ENCODE measurements around the gene MACROD2.

The MACROD2 gene

DNA sequence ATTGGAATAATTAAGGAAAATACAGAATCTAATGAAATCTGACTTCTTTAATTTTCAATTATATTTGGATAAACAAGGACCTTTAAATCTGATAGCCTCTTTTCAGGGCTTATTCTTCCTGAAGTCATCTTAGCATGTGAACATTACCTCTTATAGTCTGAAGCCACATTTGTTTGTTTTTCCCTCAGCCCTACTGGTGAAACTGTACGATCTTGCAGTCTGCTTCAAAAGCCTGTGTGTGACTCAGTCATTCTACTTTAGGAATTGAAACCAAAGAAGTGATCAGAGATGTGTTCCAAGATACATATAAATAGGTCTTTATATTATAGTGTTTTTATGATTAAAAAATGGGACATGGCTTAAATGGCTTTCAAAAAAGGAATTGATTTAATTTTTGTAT lies 67.5 kb downstream of the MACROD2 start:
- DNase-seq (ENCODE audit: low read depth) = no peak

- no peak for DNase-seq (ENCODE audit: low read depth)
Observed at GRCh38 chr20:14064333-14064732, 69.0 kb downstream of the MACROD2 start.

DNA sequence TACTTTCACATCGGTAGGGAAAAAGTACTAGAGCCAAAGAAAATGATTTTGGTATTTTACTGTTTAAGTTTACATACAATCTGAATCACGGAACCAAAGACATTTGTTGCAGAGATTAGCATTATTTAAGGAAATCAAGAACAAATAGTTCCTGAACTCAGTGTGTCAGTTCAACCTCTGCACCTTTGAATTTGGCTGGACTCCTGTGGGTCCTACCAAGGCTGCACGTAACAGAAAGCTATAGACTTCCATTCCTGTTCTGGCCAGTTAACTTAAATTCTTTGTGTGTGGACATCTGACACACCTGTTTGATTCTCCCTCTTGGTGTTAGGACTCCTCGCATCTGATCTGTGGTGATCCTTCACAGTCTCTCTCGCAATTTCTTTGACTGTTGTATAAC lies 69.6 kb downstream of the MACROD2 start:
- no peak for DNase-seq (ENCODE audit: low read depth)

DNA sequence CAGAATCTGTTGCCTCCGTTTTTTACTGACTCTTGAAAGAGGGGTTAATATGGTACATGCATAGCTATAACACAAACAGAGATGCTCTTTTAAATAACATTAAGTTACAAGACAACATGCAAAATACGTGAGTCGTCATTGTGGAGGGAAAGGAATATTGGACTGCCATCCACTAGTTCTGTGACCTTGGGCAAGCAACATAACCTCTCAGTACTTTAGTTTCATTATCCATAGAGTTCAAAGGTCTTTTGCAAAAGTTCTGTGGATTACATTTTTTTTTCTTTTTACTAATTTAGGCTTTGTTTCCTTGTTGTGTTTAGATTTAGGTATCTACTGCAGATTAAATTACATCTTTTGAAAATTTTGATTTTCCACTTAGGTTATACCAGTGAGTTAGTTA lies 70.5 kb downstream of the MACROD2 start:
- DNase-seq (ENCODE audit: low read depth) = no peak

DNA sequence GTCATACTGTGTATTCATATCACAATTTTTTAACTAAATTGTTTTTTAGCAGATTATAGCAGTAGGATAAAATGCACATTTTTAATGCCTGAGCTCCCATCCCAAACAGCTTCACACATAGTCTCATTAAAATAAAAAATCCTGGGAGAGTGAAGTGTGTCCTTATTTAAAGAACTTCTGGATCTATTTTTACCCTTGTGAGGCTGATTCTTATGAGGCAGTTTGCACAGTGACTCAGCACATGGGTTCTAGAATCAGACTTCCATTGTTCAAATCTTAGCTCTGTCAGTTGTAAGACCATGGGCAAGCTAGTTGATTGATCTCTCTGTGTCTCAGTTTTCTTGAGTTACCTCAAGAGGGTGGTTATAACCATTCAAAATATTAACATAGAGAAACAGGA lies 72.3 kb downstream of the MACROD2 start:
- DNase-seq (ENCODE audit: low read depth) = no peak

DNA sequence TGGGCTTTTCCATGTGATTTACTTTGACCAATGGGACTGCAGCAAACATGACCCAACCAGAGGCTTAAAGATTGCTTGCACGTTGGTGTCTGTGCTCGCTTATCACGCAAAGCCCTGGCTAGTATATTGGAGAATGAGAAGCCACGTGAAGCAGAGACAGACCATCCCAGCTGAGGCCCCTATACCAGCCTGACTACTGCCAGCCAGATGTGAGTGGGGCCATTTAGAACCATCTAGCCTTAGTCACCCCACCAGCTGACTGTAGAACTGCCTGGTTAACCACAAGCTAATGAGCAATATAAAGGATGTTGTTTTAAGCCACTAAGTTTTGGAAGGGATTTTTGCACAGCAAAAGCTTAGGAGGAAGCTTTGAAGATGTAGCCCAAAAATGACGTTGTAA lies 74.5 kb downstream of the MACROD2 start:
- peak; percentile 16 for DNase-seq (ENCODE audit: low read depth)

DNA sequence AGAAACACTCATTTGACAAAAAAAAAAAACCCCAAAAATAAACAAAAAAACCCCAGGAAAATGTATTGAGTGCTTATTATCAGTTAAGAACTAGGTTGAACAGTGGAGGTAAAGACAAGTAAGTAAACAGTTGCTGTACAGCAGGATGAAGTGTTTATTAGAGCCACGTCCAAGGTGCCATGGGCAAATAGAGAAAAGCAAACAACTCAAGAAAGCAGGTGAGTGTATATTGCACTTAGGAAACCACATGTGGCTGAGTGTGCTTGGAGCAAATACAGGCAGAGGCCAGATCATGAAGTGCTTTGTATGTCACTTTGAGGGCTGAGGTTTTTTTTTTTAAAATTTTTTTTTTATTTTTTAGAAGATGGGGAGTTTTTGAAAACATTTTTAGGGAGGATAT lies 98.3 kb downstream of the MACROD2 start:
- DNase-seq (ENCODE audit: low read depth) = no peak

- no peak for DNase-seq (ENCODE audit: low read depth)
Observed at GRCh38 chr20:14098261-14098660, 102.9 kb downstream of the MACROD2 start.

GRCh38 chr20:14113416-14113815 lies 118.1 kb downstream of the MACROD2 start:
- no peak for DNase-seq (ENCODE audit: low read depth)

DNA sequence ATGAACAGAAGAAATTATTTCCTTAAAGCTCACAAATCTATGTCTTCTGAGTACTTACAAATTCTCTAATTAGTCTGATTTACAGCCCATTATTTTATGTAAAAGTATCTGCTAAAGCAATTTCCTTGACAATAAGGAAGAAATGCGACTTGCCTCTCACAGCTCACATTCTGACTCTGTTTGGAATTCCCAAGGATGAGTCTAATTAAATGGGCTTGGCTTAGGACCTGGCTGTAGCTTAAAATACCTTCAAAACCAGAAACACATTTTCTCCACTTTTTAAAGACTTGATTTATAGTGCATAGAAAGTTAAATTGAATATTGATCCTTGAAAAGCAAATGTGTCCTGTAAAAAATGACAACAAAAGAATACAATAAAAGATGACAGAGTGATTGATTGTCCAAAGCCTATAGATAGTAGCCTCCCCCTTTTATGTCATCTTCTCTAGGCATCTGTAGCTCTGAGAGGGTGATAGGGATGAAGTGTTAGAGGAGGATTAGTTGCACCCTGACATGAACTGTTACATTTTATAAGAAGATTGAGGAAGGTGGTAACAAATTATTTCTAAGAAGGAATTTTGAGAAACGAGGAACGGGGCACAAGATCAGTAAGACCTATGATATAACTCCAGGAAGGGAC lies 118.9 kb downstream of the MACROD2 start:
- DNase-seq (ENCODE audit: low read depth) = no peak

GRCh38 chr20:14116037-14116436 lies 120.7 kb downstream of the MACROD2 start:
- no peak for DNase-seq (ENCODE audit: low read depth)

DNA sequence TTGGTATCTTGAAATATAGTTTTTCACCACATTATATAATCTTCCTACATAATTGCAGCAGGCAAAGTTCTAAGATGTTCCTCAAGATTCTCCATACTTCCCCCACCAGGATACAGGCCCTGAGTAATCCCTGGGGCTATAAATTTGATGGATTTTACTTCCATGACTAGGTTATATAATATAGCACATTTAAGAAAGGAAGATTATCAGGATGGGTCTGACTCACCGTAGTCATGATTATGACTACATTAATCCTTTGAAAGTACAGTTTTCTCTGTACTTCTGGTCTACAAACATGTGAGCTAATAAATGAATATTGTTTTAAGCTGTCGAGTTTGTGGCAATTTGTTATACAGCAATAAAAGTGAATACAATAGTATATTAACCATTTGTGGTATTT lies 122.5 kb downstream of the MACROD2 start:
- no peak for DNase-seq (ENCODE audit: low read depth)

- no peak for DNase-seq (ENCODE audit: low read depth)
Observed at GRCh38 chr20:14126856-14127255, 131.5 kb downstream of the MACROD2 start.

- no peak for DNase-seq (ENCODE audit: low read depth)
Observed at GRCh38 chr20:14127514-14128223, 132.4 kb downstream of the MACROD2 start.

DNA sequence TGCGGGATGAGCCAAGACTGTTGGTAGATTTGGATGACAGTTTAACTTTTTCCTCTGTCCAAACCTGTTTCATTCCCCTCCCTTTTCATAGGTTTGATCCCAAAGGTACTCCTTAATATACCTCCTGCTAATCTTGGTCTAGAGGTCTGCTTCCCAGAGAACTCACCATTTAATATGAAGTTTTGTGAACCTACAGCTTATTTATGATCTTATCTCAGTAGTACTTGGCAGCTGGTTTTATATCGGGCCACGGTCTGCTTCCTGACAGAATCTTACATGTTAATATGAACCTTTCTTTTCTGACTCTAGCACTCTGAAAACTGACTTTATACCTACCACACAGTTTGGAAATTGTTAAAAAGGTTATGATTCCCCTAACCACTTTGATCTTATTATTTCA lies 138.7 kb downstream of the MACROD2 start:
- DNase-seq (ENCODE audit: low read depth) = no peak

- DNase-seq (ENCODE audit: low read depth) = no peak
Observed at GRCh38 chr20:14142171-14142570, 146.9 kb downstream of the MACROD2 start.

- DNase-seq (ENCODE audit: low read depth) = peak; percentile 26
Observed at GRCh38 chr20:14142964-14143627, 147.8 kb downstream of the MACROD2 start.

- DNase-seq (ENCODE audit: low read depth) = no peak
Observed at GRCh38 chr20:14148042-14148441, 152.7 kb downstream of the MACROD2 start.

GRCh38 chr20:14155361-14155760 lies 160.0 kb downstream of the MACROD2 start:
- DNase-seq (ENCODE audit: low read depth) = no peak

- DNase-seq (ENCODE audit: low read depth) = no peak
Observed at GRCh38 chr20:14178528-14178927, 183.2 kb downstream of the MACROD2 start.

DNA sequence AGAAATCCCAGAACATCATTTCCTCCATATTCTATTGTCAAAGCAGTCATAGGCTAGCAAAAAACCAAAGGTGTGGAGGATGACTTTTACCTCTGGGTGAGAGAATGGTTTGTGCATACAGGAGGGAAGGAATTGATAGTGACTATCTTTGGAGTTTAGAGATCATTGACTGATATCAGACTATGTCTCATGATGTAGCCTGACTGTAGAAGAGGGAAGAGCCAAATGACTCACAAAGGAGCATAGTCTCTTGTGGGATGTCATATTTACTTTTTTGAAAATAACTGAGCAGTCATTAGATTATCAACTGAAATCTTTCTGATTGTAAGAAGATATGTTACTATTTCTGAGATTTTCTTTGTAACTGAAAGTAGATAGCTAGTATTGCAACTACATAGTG lies 183.6 kb downstream of the MACROD2 start:
- DNase-seq (ENCODE audit: low read depth) = no peak

DNA sequence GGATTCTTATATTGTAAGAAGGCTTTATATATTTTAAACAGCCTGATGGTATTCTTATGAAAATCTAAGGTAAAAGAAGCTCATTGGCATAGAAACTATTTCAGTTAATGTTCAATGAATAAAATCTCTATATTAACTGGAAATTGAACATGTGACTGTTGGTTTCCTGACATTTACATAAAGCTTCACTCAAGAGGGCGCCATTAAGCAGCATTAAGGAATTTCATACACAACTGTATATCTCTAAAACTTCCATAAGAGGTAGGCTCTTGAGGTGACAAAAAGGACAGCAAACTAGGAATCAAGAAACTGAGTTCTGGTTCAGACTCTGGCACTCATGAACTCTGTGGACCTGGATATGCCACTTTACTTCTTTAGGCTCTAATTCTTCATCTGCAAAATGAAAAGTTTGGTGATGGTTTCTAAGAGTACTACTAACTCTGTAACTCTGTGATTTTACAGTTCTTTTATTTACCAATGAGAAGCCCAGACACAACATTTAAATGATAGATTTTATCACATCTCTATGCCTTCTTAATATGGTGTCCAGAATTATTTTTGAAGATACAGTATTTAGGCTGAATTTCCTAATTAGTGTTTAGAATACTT lies 194.6 kb downstream of the MACROD2 start:
- DNase-seq (ENCODE audit: low read depth) = no peak

DNA sequence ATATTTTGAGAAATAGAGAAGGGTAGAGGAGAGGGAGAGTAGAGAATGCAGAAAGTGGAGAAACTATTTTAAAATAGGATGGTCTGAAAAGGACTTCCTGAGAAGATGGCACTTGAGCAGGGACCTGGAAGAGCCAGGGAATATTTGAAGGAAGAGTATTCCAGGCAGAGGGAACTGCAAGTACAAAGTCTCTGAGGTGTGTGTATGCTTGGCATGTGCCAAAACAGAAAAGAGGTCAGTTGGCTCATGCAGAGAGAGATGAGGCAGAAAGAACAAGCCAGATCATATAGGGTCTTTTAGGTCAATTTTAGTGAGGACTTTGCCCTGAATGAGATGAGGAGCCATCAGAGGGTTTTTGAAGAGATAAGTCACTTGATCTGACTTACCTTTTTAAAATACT lies 196.2 kb downstream of the MACROD2 start:
- no peak for DNase-seq (ENCODE audit: low read depth)
